Thoracic aorta (tissue), 2 donors: ENCODE results near the gene EPHA10. TPM values are rescaled to one million over a fixed set of nuclear protein-coding genes. Genes with fewer than 3 reads are reported as not detected.

Experiments used
- ATAC-seq: fragments of 150-250 bp; one replicate; pipeline ENCODE4 v1.8.0; 2017; ENCODE audit warnings: low read depth; ENCODE audit not compliant: insufficient number of reproducible peaks, low FRiP score
- DNase-seq: peaks from one replicate; pipeline ENCODE4 v3.0.0-alpha.2; 2020; ENCODE audit warnings: low spot score
- H3K27ac ChIP-seq, 2 donors: fragments of 200-600 bp; sonication (generic); 1 replicate in 1 of 2; 2 replicates in 1 of 2; pipeline ENCODE4 v1.5.1; 2016; ENCODE audit warnings: mild to moderate bottlenecking in 2 of 2, moderate library complexity in 2 of 2
- H3K27me3 ChIP-seq: fragments of 200-600 bp; sonication (generic); replicated peaks from 2 replicates; pipeline ENCODE4 v1.6.0; 2016; ENCODE audit warnings: mild to moderate bottlenecking; ENCODE audit not compliant: insufficient read depth
- H3K36me3 ChIP-seq: fragments of 200-600 bp; sonication (generic); one replicate; pipeline ENCODE4 v1.5.1; 2016
- H3K4me1 ChIP-seq, 2 donors: fragments of 200-600 bp; sonication (generic); 1 replicate in 1 of 2; 2 replicates in 1 of 2; pipeline versions ENCODE4 v1.5.1 to v1.6.0; 2016; ENCODE audit warnings: low read depth in 2 of 2, mild to moderate bottlenecking in 1 of 2; ENCODE audit not compliant: control insufficient read depth in 1 of 2
- H3K4me3 ChIP-seq: fragments of 200-600 bp; sonication (generic); 2 replicates; pipeline ENCODE4 v1.5.1; 2016; ENCODE audit warnings: mild to moderate bottlenecking
- H3K9me3 ChIP-seq: fragments of 200-600 bp; sonication (generic); 2 replicates; pipeline ENCODE4 v1.5.1; 2016
- total RNA-seq, 2 donors: library from RNA; depleted of rRNA; stranded (reverse); fragments of >200 nt; gene quantifications; one replicate each; pipeline versions ENCODE4 v1.1.0 to v1.2.3, GENCODE V29; 2016
- TF ChIP-seq, protein P1 (sequence below): fragments of 200-600 bp; sonication (generic); IDR thresholded peaks from one replicate; pipeline ENCODE4 v1.5.1; 2019; ENCODE audit warnings: antibody characterized with exemption

EPHA10 gene
- total RNA-seq, 2 donors from 2014 or later: not detected

DNA sequence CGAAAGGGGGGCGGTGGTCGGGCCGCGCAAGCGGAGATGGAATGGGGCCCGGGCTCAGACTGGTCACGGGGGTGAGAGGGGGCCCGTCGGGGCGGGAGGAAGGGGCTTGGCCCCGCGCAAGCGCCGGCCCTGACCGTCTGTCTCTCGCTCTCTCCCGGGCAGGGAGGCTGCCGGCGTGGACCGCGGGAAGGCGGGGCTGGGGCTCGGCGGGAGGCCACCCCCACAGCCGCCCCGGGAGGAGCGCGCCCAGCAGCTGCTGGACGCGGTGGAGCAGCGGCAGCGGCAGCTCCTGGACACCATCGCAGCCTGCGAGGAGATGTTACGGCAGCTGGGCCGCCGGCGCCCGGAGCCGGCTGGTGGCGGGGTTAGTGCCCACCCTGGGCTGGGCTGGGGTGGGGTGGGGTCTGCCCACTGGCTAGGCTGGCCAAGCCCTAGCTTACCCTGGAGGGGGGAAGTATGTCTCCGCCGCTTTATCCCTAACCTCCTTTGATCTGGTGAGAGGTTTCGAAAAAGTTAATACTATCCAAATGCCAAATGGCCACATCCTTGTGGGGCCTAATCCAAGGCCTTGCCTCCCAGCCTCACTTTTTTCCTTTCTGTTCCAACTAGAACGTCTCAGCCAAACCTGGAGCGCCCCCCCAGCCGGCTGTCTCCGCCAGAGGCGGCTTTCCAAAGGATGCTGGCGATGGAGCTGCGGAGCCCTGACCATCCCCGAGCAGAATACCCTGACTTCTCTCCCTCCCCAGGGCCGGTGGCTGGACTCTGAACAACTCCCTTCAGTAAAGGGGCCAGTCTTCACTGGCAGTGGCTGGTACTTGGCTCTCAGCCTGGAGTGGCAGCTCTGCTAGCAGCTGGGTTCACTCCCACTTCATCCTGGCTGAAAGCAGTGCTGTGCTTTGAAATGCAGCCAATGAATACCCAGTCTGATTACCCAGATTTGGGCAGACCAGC lies 43.7 kb upstream of the EPHA10 start:
- Histone ChIP-seq H3K4me3 (peak overlapping the region; percentile 91), H3K9me3 (no peaks in the 10 kb centered on the region), H3K27me3 (no peaks in the 10 kb centered on the region), H3K4me1 (peaks cover 12 to 30% of the 10 kb centered on the region in 2 donors), H3K36me3 (peaks cover 29% of the 10 kb centered on the region), H3K27ac (peak overlapping the region; percentile 84 to 91)
- DNase-seq (peak; percentile 21), ATAC-seq (peak; percentile 56)
- TF ChIP-seq, protein P1, sequence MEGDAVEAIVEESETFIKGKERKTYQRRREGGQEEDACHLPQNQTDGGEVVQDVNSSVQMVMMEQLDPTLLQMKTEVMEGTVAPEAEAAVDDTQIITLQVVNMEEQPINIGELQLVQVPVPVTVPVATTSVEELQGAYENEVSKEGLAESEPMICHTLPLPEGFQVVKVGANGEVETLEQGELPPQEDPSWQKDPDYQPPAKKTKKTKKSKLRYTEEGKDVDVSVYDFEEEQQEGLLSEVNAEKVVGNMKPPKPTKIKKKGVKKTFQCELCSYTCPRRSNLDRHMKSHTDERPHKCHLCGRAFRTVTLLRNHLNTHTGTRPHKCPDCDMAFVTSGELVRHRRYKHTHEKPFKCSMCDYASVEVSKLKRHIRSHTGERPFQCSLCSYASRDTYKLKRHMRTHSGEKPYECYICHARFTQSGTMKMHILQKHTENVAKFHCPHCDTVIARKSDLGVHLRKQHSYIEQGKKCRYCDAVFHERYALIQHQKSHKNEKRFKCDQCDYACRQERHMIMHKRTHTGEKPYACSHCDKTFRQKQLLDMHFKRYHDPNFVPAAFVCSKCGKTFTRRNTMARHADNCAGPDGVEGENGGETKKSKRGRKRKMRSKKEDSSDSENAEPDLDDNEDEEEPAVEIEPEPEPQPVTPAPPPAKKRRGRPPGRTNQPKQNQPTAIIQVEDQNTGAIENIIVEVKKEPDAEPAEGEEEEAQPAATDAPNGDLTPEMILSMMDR: no peak

DNA sequence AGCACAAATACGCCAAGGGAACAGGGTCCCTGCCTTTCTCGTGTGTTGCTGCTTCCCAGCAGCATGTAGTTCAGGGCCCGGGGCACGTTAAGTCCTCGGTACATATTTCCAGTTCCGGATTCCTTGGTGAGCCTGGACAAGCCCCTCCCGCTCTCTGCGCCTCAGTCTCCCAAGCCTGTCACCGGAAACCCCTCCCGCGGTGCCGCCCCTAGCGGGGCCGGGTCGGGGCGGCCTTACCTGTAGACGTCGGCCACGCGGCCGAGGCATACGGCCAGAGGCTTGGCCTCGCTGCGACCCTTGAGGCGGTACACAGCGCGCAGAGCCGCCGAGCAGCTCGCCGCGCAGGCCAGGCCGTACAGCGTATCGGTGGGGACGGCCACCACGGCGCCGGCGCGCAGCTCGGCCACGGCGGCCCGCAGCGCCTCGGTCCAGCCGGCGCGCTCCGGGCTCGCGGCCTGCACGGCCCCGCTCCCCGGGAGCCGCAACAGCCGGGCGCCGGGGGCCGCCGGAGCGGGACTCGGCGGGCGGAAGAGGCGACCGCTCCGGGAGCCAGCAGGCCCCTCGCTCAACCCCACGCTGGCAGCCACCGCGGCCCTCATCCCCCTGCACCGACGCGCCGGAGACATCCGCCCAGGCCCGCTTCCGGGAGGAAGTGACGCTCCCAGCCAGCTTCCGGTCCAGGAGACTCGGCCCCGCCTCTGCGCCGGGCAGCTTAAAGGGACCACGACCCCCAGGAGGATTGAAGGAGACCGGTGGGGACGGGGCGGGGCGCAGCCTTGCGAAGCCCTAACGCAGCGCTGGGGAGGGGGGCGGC lies 42.8 kb upstream of the EPHA10 start, which contains the start of the genes C1orf122 and YRDC:
Gene C1orf122 (plus strand): TSS at position 236 of the 814 bp plus-strand sequence. CDS start 615 bp downstream, outside the sequence.
Gene YRDC (minus strand): TSS at position 654 of the 814 bp plus-strand sequence. CDS start 28 bp downstream, at position 626.
- Histone ChIP-seq H3K4me1 (peaks cover 12 to 30% of the 10 kb centered on the region in 2 donors), H3K27me3 (no peaks in the 10 kb centered on the region), H3K4me3 (peak within 1 kb of the TSS; percentile 91)

DNA sequence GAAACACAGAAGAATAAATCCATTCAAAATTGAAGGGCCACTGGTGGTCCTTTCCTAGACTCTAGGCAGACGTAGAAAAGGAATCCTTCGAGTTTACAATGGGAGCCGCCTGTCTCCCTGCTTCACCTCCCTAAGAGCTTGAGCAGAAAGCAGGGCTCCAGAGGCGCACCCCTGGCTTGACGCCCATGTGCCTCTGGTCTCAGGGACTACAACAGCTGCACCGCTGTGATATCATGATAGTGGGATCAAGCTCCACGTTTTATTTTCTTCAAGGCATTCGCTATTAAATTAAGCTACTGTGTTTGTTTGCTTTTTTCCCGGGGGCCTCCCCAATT lies 42.3 kb upstream of the EPHA10 start:
- DNase-seq (no peak), ATAC-seq (no peak)
- H3K4me3 ChIP-seq: peak overlapping the region; percentile 91
- H3K27me3 ChIP-seq: no peaks in the 10 kb centered on the region
- TF ChIP-seq, protein P1: no peak
- H3K9me3 ChIP-seq: no peaks in the 10 kb centered on the region
- peaks cover 12 to 30% of the 10 kb centered on the region in 2 donors for H3K4me1 ChIP-seq
- peak overlapping the region; percentile 84 to 91 for H3K27ac ChIP-seq
- peaks cover 36% of the 10 kb centered on the region for H3K36me3 ChIP-seq

More for the DNA sequence above, 42.8 kb upstream of the EPHA10 start, which contains the start of the genes C1orf122 and YRDC:
- no peaks in the 10 kb centered on the region for H3K9me3 ChIP-seq
- TF ChIP-seq, protein P1: no peak
- ATAC-seq: peak; percentile 93
- peaks cover 32% of the 10 kb centered on the region for H3K36me3 ChIP-seq
- H3K27ac ChIP-seq: peak within 1 kb of the TSS; percentile 84 to 91
- peak; percentile 76 for DNase-seq

DNA sequence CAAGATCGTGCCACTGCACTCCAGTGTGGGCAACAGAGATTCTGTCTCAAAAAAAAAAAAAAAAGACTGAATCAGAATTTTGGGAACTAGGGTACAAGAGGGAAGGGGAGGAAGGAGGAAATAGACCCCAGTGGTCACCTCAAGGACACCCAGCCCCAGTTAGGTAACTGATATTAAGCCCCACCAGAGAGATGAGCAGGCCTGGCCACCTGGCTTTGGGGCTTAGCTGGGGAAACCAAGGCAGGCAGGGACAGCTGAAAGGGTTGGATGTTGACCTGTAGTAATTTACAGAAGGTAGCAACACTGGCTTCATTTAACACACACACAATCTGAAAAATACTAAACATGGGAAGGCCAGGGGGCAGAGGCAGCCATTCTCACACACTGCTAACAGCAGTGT lies 37.5 kb upstream of the EPHA10 start:
- ATAC-seq (no peak), DNase-seq (no peak)
- peaks cover 45% of the 10 kb centered on the region for H3K36me3 ChIP-seq
- H3K9me3 ChIP-seq: no peaks in the 10 kb centered on the region
- no peaks in the 10 kb centered on the region for H3K27me3 ChIP-seq
- H3K4me1 ChIP-seq: peaks cover 8 to 17% of the 10 kb centered on the region in 2 donors
- H3K4me3 ChIP-seq: no peak overlapping the region
- TF ChIP-seq, protein P1: no peak
- H3K27ac ChIP-seq: no peak overlapping the region
